Suppressor macrophage treated with lipopolysaccharide for 1 hour (primary cell): ENCODE measurements around the gene PAX8.

ENCODE experiments used
- DNase-seq, 3 donors: peaks; one replicate each; pipeline ENCODE4 v3.0.0-alpha.2; 2020 to 2022

PAX8 gene

DNA sequence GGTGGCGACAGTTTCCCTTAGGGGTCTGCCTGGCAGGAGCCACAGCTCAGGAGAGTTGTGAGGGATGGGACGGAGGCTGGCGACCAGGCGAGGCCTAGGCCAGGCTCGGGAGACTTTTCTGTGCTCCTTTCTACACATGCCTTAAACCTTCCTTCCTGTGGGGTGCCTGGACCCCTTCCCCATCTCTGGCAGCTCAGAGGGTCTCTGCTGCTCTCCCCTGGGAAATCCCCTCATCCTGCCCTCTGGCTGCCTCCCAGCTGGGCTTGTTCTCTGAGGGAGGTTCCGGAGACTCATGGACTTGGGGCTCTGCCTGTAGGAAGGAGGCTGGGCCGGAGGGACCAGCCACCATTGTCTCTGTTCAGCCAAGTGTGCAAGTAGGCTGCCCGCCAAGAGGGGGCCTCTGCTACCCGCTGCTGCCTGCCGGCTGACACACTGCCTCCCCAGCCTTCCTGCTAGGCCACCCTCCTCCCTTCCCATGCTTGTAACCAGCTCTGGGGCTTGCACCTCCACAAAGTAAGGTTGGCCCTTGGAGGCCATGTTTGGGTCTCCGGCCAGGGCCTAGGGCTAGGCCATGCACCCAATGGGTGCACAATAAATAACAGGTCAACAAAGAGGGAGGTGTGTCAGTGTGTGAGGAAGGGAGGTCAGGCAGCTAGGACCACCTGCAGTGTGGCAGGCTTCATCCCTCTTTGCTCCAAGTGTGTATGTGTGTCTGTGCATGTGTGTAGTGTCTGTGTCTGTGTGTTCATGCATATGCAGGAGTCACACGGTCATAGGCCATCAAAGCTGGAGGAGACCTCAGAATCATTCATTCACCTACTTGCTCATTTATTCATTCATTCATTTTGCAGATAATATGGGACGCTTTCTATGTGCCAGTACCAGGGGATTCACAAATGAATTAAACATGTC is 76.2 kb downstream of the PAX8 start:
- no peak for DNase-seq

GRCh38 chr2:113201496-113202304 is 77.0 kb downstream of the PAX8 start:
- DNase-seq: no peak

DNA sequence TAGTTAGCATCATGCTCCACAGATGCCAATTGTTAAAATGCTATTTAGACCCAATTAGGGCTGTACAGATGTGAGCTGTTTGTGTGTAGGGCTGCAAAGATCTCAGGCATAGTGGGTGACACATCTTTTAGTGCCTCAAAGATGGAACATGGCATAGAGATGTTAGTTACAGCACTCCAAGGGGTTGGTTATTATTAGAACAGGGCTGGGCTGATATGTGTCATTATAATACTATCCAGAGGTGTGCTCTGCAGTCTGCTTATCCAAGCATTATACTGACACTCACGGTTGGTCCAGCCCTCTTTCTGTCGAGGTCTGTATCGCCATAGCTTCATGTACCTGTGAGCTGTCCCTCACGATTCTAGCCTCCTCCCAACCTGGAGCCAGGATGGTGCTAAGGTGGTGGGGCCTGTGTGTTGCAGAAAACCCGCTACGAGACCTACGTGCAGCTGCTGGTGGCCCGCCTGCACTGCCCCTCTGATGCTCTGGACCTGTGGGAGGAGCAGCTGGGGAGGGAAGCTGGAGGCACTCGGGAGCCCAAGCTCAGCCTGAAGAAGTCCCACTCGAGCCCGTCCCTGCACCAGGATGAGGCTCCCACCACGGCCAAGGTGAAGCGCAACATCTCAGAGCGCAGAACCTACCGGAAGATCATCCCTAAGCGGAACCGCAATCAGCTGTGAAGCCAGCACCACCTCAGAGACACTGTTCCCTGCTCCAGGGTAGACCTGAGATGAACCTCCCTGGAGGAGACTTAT is 77.8 kb downstream of the PAX8 start:
- no peak for DNase-seq

GRCh38 chr2:113200236-113200635 is 78.5 kb downstream of the PAX8 start:
- no peak for DNase-seq

DNA sequence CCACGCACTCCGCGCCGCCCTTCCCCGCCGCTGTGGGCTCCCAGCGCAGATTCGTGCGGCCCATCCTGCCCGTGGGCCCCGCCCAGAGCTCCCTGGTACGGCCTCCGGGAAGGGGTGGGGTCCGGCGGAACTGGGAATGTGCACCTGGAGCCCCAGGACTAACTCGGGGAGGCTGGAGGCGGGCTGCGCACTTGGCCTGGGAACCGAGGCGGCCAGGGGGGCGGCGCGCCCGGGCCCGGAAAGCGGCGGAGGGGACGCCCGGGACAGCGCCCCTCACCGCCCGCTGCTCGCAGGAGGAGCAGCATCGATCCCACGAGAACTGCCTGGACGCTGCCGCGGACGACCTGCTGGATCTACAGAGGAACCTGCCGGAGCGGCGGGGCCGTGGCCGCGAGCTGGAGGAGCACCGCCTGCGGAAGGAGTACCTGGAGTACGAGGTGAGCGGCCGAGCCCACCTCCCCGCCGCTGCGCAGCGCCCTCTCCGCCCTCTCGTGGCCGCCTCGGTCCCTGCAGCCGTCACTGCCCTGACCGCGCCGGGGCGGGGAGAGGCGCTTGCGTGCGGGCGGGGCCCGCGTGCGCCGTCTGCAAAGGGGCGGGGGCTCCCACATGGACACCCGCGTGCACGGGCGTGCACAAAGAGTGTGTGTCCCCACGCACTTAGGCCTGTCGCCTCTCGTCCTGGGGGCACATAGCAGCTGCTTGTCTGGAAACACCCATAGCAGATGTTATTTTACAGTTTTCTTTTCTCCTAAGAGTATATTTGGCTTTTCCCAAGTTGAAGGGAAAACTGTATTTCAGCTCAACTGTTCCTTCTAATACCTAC is 79.7 kb downstream of the PAX8 start:
- DNase-seq: peak; percentile 80 to 93 (median 90)

DNA sequence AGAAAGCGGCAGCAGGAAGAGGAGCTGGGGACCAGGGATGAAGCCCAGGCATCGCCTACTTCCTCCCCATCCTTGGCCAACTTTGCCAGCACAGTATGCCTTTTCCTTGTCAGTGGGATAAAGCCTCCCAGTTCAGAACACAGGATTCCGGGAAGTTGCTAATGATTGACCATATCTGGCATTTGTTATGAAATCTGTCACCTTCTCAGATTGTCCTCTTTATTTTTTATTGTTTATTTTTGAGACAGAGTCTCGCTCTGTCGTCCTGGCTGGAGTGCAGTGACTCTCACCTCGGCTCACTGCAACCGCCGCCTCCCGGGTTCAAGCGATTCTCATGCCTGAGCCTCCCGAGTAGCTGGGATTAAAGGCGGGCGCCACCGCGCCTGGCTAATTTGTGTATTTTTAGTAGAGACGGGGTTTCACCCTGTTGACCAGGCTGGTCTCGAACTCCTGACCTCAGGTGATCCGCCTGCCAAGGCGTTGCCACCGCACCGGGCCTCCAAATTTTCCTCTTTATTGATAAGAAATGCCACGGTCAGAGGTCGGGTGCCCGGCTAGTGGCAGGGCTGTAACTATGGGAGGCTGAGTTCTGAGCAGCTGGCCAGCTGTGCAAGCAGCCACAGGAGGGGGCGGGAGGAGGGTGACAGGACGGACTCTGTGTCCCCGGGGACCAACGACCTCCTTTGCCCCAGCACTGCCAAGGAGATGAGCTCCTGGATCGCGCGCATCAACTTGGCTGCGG is 80.5 kb downstream of the PAX8 start:
- no peak for DNase-seq

DNA sequence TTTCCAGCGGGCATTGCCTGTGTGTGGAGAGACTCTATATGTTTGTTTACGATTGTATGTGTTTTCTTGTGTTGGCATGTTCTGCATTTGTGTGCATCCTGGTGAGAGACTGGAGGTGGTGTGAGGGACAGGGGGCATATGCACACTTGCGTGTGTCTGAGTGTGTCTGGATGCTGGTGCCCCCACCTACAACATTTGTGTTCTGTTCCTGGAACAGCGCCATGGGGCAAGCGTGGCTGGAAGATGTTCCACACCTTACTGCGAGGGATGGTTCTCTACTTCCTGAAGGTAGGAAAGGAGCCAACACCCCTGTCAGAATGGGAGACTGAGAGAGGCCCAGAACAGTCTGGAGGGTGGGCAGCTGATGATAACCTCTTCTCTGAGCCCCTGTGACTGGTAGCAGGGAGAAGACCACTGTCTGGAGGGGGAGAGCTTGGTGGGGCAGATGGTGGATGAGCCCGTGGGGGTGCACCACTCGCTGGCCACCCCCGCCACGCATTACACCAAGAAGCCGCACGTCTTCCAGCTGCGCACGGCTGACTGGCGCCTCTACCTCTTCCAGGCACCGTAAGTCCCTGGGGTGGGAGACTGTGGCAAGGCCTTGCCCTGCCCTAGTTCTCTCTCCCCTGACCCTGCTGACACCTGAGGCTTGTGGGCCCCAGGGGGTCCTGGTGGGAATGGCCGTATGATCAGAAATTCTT is 81.2 kb downstream of the PAX8 start:
- DNase-seq: no peak

DNA sequence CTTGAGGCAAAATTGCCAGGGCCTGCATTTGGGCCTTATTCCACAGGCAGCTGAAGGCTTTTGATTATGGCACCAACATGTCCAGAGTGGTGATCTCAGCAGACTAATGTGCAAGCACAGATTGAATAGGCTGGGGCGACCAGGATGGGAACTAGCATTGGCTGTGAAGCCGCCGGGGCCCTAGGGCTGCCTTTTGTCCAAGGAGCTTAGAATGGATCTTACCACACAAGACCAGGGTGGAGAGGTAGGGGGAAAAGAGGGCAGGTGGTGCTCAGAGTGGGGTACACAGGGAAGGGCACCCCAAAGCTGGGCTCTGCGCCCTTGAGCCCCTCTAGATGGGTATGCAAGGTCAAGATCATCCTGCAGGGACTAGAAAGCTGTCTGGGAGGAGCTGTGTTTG is 81.9 kb downstream of the PAX8 start:
- no peak for DNase-seq

DNA sequence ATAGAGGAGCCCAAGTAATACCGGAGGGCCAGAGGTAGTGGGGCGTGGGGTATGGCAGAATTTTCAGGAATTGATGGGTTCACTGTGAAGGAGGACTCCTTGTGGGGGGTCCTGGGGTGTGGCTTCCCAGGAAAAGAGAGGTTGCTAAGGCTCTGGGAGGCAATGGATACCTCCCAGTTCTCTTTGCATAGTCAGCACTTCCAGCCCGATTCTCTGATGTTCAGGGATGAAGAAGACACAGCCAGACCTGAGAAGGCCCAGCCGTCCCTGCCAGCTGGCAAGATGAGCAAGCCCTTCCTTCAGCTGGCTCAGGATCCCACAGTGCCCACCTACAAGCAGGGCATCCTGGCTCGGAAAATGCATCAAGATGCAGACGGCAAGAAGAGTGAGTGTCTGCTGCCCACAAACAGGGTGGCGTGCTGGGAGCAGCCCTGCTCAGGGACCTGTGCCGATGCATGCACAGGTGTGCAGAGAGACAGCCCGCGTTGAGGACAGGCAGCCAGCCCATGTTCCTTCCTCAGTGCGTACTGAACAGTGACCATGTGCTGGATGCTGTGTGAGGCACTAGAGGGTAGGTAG is 82.7 kb downstream of the PAX8 start:
- DNase-seq: no peak

GRCh38 chr2:113192459-113193100 is 86.1 kb downstream of the PAX8 start:
- no peak for DNase-seq

DNA sequence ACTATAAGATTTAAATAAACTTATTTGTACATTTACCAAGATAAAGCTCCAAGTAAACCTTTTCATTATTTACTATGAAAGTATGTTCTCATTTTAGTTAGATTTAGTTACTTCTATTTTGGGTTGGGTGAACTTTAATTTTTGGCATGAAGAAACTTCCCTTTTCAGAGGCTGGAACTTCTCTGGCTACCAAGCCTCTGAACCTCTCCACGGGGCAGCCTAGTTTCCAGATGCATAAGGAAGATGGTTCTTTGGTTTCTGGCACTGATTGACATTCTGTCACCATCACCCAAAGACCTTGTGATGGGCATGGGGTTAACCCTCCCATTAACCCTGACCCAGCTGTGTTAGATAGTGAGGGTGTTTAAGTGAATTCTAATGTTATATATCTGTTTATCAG is 87.8 kb downstream of the PAX8 start:
- peak; percentile 22 to 49 (median 28) for DNase-seq

DNA sequence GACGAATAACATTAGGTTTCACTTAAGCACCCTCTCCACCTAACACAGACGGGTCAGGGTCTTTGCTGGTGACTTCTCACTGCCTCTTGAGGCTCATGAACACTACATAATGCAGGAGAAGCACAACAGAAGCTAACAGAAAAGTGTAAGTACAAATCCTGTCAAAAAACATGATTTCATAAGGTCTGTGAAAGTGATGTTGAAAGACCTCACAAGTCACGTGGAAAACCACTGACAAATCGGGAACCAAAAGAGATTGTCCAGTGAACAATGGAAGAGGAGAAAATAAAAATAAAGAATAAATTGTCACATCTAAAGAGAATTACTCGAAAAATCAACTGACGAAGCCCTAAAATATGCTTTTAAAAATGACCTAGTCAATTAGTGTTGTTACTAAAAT is 91.0 kb downstream of the PAX8 start:
- peak; percentile 60 to 80 (median 78) for DNase-seq

DNA sequence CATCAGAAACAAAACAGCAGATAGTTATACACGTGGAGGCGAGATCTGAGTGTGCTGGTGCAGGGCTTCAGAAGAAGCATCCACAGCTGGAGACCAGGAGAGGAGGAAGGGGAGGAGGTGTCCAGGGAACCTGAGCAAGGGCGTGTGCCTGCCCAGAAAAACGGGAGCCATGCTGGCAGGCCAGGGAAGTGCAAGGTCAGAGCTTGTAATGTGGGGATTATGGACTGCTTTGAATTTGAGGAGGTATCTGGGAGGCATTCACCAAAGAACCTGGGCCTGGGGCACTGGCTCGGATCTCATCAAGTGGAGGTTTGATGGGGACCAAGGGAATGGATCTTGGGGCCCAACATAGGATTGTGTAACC is 92.3 kb downstream of the PAX8 start:
- DNase-seq: no peak

- DNase-seq: peak in 1 of 3 donors; percentile 20
Observed at GRCh38 chr2:113185664-113186432, 92.9 kb downstream of the PAX8 start.

DNA sequence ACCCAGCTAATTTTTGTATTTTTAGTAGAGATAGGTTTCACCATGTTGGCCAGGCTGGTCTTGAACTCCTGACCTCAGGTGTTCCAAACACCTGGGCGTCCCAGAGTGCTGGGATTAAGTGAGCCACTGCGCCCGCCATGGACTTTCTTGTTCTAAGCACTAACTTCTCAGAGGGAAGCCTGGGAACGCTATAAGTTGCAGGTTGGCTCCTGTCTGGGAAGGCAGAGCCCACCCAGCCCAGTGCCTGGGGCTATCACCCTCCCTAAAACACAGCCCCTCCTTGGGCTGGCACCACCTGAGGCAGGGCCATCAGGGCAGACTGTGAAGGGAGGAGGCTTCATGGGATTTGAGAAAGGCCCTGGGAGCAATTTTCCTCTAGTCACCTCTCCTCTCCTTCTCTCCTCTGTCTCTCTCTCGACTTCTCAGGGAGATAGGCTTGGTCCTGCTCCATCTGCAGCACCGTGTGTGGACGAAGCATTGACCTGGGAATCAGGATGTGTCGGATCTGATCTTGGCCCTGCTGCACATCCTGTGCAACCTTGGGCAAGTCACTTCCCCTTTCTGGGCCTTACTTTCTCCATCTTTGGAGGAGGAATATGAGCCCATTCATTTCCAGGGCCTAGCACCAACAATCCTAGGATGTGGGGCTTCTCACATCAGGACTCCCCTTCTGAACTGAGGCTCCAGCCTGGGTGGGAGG is 94.0 kb downstream of the PAX8 start:
- DNase-seq: peak in 1 of 3 donors; percentile 20

- no peak for DNase-seq
Observed at GRCh38 chr2:113183703-113184102, 95.0 kb downstream of the PAX8 start.

DNA sequence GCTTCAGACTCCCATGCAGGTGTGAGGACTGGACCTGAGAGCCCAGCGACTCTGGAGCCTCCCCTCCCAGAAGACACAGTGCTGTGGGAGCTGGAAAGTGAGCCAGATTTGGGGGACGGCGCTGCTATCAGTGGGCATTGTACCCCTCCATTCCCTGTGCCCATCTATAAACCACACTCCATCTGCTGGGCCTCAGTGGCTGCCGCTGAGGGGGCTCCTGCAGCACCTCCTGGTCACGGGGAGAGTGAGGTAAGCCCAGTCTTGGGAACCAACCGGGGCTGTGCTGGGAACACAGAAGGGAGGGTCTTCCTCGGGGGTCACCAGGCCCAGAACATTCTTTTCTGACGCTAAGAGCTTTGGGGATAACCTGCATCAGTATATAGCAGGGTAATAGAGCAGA is 95.5 kb downstream of the PAX8 start:
- DNase-seq: no peak

- no peak for DNase-seq
Observed at GRCh38 chr2:113182471-113183260, 96.1 kb downstream of the PAX8 start.
